ENCODE results near the gene GALNT17. TPM values are rescaled to one million over a fixed set of nuclear protein-coding genes. Genes with fewer than 3 reads are reported as not detected.

Gene GALNT17
- total RNA-seq, 1 donor from 2014 or later, result not detected

DNA sequence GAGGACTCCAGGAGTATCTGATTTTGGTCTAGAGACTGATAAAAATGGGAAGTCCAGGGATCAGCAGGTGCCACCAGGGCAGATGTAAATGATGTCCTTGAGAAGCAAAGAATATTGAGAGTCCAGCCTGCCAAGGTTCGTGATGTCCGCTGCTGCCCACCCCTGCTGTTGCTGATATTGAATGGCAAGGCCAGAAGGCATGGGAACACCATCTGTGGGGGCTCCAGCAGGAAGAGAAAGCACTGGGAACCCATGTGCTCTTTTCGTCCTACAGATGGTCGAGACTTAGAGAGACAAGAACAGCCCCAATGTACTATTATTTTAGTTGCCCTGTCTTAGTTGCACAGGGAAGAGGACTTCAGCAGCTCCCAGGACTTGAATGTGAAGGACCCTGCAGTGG is 363.9 kb downstream of the GALNT17 start:
- DNase-seq (ENCODE audit: low read depth in 2 of 2), result no peak

- no peak for DNase-seq (ENCODE audit: low read depth in 2 of 2)
These were observed 365.5 kb downstream of the GALNT17 start for GRCh38 chr7:71497256-71497946.

DNA sequence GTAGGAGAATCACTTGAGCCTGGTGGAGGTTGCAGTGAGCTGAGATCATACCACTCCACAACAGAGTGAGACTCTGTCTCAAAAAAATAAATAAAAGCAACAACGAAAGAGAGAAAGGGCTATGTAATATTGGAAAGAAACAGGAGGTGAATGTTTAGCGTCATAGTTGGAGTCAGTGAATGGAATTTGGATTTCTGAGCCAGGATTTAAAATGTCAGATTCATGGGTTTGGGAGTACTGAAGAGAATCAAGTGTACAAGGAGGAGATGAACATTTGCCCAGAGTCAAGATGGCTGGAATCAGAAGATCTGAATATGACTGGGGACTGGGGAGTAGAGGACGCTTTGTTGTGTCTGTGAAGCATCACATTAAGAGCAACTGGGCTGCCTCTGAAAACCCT is 366.4 kb downstream of the GALNT17 start:
- DNase-seq (ENCODE audit: low read depth in 2 of 2), result no peak

- no peak for DNase-seq (ENCODE audit: low read depth in 2 of 2)
These were observed 372.9 kb downstream of the GALNT17 start for GRCh38 chr7:71504697-71505441.

- DNase-seq (ENCODE audit: low read depth in 2 of 2), result no peak
These were observed 374.9 kb downstream of the GALNT17 start for GRCh38 chr7:71506822-71507221.

GRCh38 chr7:71507680-71508602 is 376.0 kb downstream of the GALNT17 start:
- DNase-seq (ENCODE audit: low read depth in 2 of 2), result no peak

DNA sequence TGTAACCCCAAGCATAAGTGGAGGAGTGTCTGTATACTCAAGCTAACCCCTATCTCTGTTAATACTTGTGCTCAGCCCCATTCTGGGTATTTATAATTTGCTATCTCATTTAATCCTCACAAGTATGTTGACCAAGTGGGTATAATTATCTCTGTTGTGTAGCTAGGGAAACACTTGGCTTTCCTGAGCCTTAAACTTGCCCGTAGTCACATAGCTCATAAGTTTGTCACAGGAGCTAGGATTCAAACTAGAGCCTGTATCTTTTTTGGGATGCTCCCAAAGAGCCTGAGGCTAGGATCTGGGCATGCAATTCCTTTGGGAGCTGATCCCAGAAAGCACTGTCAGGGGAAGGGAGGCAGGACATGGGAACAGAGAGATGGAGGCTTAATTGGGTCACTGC is 377.4 kb downstream of the GALNT17 start:
- DNase-seq (ENCODE audit: low read depth in 2 of 2), result no peak

- no peak for DNase-seq (ENCODE audit: low read depth in 2 of 2)
These were observed 379.4 kb downstream of the GALNT17 start for GRCh38 chr7:71511361-71511807.

- DNase-seq (ENCODE audit: low read depth in 2 of 2), result no peak
These were observed 386.2 kb downstream of the GALNT17 start for GRCh38 chr7:71517940-71518699.

DNA sequence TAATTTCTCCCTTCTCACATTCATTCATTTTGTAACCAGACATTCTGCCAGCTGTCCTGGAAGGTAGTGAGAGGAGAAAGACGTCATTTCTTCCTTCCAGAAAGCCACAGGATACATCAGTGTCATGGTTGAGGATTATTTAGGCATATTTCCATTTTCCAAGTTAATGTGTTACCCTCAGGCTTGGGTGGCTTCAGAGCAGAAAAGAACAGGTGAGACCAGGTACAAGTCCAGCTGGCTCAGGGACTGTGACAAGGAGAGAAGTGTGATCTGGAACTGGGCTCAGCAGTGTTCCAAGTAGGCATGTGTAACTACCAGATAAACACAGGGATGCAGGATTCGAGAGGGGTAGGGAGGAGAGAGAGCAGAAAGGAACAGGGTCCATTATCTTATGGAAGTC is 386.9 kb downstream of the GALNT17 start:
- DNase-seq (ENCODE audit: low read depth in 2 of 2), result no peak

DNA sequence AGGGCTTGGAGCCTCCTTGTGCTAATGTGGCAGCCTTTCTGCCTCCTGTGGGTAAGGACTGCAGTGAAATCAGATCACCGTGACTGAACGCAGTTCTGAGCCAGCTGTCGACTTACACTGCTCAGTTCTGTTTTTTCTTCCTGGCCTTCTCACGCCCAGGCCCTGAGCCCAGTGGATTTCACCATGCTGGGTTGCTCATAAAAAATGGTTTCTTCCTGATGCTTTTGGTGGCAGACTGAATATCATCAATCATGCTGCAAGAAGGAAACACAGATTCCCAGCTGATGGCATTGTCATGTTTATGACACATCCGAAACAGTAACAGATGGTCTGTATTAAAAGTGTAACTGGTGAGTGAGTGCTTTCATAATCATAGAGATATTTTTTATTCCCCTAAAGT is 389.6 kb downstream of the GALNT17 start:
- no peak for DNase-seq (ENCODE audit: low read depth in 2 of 2)

DNA sequence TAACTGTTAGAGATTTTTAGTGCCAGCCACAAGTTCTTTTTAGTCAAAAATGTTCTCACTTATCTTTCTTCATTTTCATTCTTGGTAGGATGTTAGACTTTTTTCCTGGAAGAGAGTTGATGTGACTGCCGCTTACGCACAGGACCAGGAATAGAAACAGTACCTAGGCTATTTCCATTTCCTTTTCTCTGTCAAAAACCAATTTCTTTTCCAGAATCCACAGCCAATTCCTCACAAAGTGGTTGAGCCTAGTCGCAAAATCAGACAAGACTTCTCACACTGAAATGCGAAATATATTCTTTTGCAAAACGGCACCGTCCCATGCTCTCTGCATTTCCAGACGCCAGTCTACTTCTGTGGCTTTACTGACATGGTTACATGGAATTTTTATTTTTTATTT is 394.2 kb downstream of the GALNT17 start:
- no peak for DNase-seq (ENCODE audit: low read depth in 2 of 2)

DNA sequence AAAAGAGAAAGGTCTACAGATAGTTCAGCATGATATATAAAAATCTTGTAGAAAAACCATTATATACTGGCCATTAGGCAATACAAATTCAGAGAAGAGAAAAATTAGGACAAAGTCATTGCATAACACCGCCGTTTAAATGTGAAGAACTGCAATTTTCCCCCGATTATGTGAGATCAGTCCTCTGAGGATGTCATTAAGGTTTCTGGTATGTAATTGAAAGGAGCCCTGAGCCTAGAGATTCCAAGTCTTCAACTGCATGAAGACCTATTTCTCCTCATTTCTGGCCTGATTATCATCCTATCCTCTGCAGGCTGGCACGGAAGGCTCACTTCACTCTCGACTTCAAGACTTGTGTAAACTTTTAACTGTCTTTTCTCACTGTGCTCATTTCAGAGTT is 395.3 kb downstream of the GALNT17 start:
- no peak for DNase-seq (ENCODE audit: low read depth in 2 of 2)

- no peak for DNase-seq (ENCODE audit: low read depth in 2 of 2)
These were observed 403.7 kb downstream of the GALNT17 start for GRCh38 chr7:71535616-71536015.

- DNase-seq (ENCODE audit: low read depth in 2 of 2), result no peak
These were observed 406.3 kb downstream of the GALNT17 start for GRCh38 chr7:71538210-71538609.

DNA sequence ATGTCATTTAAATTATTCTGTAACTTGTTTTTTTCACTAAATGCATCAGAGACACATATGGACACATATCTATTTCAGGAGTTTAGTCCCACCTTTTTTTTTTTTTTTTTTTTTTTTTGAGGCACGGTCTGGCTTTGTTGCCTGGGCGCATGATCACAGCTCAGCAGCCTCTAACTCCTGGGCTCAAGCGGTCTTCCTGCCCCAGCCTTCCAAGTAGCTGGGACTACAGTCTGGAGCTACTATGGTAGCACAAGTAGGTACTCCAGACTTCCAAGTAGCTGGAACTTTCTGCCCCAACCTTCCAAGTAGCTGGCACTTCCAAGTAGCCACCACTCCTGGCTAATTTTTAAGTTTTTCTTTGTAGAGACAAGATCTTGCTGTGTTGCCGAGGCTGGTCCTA is 407.7 kb downstream of the GALNT17 start:
- DNase-seq (ENCODE audit: low read depth in 2 of 2), result no peak

GRCh38 chr7:71541707-71542353 is 409.9 kb downstream of the GALNT17 start:
- DNase-seq (ENCODE audit: low read depth in 2 of 2), result no peak

GRCh38 chr7:71543396-71543795 is 411.5 kb downstream of the GALNT17 start:
- DNase-seq (ENCODE audit: low read depth in 2 of 2), result no peak

GRCh38 chr7:71544816-71545215 is 412.9 kb downstream of the GALNT17 start:
- DNase-seq (ENCODE audit: low read depth in 2 of 2), result no peak

- DNase-seq (ENCODE audit: low read depth in 2 of 2), result no peak
These were observed 415.5 kb downstream of the GALNT17 start for GRCh38 chr7:71547426-71547825.

GRCh38 chr7:71548746-71549145 is 416.8 kb downstream of the GALNT17 start:
- DNase-seq (ENCODE audit: low read depth in 2 of 2), result no peak

All from dermis microvascular lymphatic vessel endothelial cell (primary cell).